AG10803 (cell line): Measurements from ENCODE around the gene LSM10.

ENCODE experiments used
- DNase-seq: peaks from one replicate; pipeline ENCODE4 v3.0.0; 2010; ENCODE audit warnings: low read depth
- H3K4me3 ChIP-seq: 2 replicates; pipeline ENCODE4 v1.5.1; 2011; ENCODE audit warnings: mild to moderate bottlenecking, low read length, control low read depth
- CTCF ChIP-seq: conservative IDR thresholded peaks from 2 replicates; pipeline ENCODE4 v1.5.1; 2011; ENCODE audit warnings: mild to moderate bottlenecking, low read length, control low read depth, inconsistent platforms

Gene LSM10

DNA sequence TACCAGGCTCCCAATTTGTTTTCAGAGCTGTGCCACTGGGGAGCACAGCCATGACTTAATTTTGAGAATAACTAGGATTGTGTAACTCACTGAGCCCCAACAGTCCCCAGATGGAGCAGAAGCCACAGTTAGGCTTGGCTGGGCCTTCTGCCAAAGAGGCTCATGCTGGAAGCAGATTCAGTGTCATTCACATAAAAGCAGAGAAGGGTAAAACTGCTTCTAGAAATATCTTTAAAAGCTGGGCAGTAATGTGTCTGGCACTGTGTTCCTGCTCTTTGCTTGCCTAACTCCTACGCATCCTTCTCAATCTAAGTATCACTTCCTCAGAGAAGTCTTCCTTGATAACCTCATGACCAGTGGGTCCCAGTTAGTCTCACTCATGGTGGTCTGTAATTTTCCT is 32.3 kb downstream of the LSM10 start:
- TF ChIP-seq CTCF = no peak
- DNase-seq = peak; percentile 91
- H3K4me3 ChIP-seq = no peak overlapping the region

GRCh38 chr1:36359911-36360550 is 37.7 kb downstream of the LSM10 start:
- H3K4me3 ChIP-seq = no peak overlapping the region
- no peak for DNase-seq
- no peak for TF ChIP-seq CTCF

DNA sequence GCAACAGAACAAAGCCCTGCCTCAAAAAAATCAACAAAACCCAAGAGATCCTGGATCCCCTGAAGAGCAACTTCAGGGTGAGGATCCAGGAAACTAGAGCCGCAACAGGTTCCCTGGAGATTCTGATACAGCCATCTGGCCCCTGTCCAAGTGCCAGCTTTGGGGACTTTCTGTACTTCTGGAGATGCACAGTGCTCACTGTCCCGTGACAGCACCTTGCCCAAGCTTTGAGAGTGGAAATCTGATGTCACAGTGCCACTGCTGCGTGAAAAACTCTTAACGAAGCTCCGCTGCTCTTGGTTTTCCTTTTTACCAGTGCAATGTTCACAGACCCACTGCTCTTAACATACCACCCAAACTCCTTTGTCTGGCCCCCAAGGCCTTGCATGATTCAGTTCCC is 38.3 kb downstream of the LSM10 start:
- no peak overlapping the region for H3K4me3 ChIP-seq
- TF ChIP-seq CTCF = no peak
- DNase-seq = no peak

DNA sequence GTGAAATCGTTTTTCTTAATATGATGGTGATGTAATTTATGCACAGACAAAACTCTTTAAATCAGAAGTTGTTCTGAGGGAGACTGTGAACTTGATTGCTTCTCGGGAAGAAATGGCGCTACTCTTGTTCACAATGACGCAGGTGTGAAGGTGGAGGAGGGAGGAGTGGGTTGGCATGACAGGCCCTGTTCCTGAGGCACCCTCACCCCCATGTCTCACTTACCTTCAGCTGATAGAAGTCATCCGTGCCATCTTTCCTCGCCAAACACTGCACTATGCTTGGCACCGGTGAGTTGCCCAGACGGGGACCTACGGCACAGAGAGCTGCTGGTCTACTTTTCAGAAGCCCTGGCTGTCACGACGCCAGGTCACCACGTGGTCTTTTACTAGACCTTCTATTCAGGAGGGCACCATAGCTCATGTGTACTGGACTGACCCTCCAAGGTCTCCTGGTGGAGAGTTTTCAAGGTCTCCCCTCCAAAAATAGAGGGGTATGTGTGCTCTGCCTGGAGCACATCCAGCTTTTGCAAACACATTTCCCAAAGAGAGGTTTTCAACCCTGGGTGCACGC is 39.1 kb downstream of the LSM10 start:
- DNase-seq = no peak
- H3K4me3 ChIP-seq = no peak overlapping the region
- TF ChIP-seq CTCF = no peak

DNA sequence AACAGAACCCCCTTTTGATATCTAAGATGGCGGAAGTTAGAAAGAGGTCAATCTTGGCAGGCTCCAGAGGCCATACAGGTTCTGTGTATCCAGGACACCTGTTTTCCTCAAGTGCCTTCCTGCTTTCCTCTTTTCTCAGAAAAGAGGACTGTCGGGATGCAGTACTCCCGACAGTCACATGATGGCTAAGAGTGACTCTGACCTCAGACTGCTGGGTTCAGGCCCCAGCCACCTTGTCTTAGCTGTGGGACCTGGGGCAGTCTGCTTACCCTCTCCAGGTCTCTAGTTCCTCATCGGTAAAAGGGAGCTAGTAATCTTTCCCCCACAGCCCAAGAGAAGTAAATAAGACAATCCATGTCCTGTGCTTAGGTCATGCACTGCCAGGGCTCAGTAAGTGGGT is 41.9 kb downstream of the LSM10 start:
- H3K4me3 ChIP-seq = no peak overlapping the region
- no peak for TF ChIP-seq CTCF

DNA sequence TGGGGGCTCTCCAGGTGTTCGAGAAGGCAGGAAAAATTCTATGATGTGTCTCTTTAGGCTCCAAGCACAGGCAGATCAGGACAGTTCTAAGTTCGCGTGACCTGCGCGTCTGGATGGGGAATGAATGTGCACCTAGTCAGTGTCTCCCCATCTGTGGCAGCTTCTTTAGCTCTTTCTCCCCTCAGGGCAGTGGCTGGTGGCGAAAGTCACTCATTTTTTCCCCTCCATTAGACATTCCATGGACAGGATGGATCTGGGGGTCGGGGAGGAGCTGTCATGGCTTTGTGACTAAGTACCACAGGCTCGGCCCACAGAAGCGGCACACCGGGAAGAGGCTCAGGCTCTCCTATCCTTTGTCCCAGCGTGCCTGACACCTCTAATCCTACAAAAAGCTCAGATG is 43.2 kb downstream of the LSM10 start:
- no peak overlapping the region for H3K4me3 ChIP-seq
- no peak for TF ChIP-seq CTCF
- no peak for DNase-seq

More for the DNA sequence above, 41.9 kb downstream of the LSM10 start:
- DNase-seq = no peak

- TF ChIP-seq CTCF = no peak
- peak; percentile 60 for DNase-seq
- no peak overlapping the region for H3K4me3 ChIP-seq
Measured at GRCh38 chr1:36352910-36353878, 44.5 kb downstream of the LSM10 start.
